ENCODE measurements around the gene ITGB2. TPM values are rescaled to one million over a fixed set of nuclear protein-coding genes. Genes with fewer than 3 reads are reported as not detected.
A peak's percentile ranks its signal among the peaks of the same experiment; 100 is the strongest.

ITGB2 gene
- total RNA-seq, 1 donor from 2014 or later, result 0.34 TPM

- DNase-seq, result no peak
These were observed 34.6 kb upstream of the ITGB2 start for GRCh38 chr21:44955141-44955797.

- no peak for DNase-seq
These were observed 33.6 kb upstream of the ITGB2 start for GRCh38 chr21:44954281-44954771.

- DNase-seq, result no peak
These were observed 32.9 kb upstream of the ITGB2 start for GRCh38 chr21:44953628-44954021.

- no peak for DNase-seq
These were observed 32.4 kb upstream of the ITGB2 start for GRCh38 chr21:44952929-44953627.

- DNase-seq, result no peak
These were observed 31.6 kb upstream of the ITGB2 start for GRCh38 chr21:44952116-44952928.

- DNase-seq, result no peak
These were observed 30.7 kb upstream of the ITGB2 start for GRCh38 chr21:44951186-44951915.

- DNase-seq, result no peak
These were observed 29.7 kb upstream of the ITGB2 start for GRCh38 chr21:44950351-44950750.

GRCh38 chr21:44949779-44950198 lies 29.1 kb upstream of the ITGB2 start:
- peak; percentile 88 for DNase-seq

- DNase-seq, result no peak
These were observed 28.6 kb upstream of the ITGB2 start for GRCh38 chr21:44949161-44949778.

- DNase-seq, result no peak
These were observed 27.9 kb upstream of the ITGB2 start for GRCh38 chr21:44948426-44949120.

GRCh38 chr21:44947930-44948331 lies 27.2 kb upstream of the ITGB2 start:
- no peak for DNase-seq

GRCh38 chr21:44947111-44947929 lies 26.6 kb upstream of the ITGB2 start:
- DNase-seq, result no peak

- DNase-seq, result peak; percentile 51
These were observed 25.7 kb upstream of the ITGB2 start for GRCh38 chr21:44946254-44947041.

GRCh38 chr21:44944596-44944995 lies 23.9 kb upstream of the ITGB2 start:
- DNase-seq, result no peak

- no peak for DNase-seq
These were observed 23.2 kb upstream of the ITGB2 start for GRCh38 chr21:44943686-44944550.

- no peak for DNase-seq
These were observed 22.4 kb upstream of the ITGB2 start for GRCh38 chr21:44943005-44943685.

- no peak for DNase-seq
These were observed 21.9 kb upstream of the ITGB2 start for GRCh38 chr21:44942566-44942965.

GRCh38 chr21:44941567-44941966 lies 20.9 kb upstream of the ITGB2 start:
- DNase-seq, result no peak

Measured in dermis blood vessel endothelial cell (primary cell).